Activated CD8-positive, alpha-beta T cell treated with anti-CD3 and anti-CD28 coated beads for 36 hours (primary cell): ENCODE measurements around the gene UBE4B. TPM values are rescaled to one million over a fixed set of nuclear protein-coding genes. Genes with fewer than 3 reads are reported as not detected.
"Not testable (repeated sequence)": the region's sequence is repeated elsewhere in the genome, so short reads cannot be mapped to it uniquely, and the experiment has no call there.

ENCODE experiments used
- ATAC-seq: fragments of 200-7000 bp; cut with Tn5 transposase; one replicate; pipeline ENCODE4 v1.10.0; 2021; ENCODE audit warnings: mild to moderate bottlenecking, moderate library complexity
- CTCF ChIA-PET: fragments of 350-600 bp; sonication (Branson Sonifier 250); formaldehyde crosslinking; loops from one replicate; lab custom pipeline; 2021; ENCODE audit warnings: antibody characterized with exemption; lab: Charles Lee
- POLR2A ChIA-PET: fragments of 350-600 bp; sonication (Branson Sonifier 250); formaldehyde crosslinking; loops from one replicate; lab custom pipeline; 2021; ENCODE audit warnings: antibody characterized with exemption; lab: Charles Lee
- DNase-seq: peaks from one replicate; pipeline ENCODE4 v3.0.0-alpha.2; 2020
- H3K27ac Mint-ChIP-seq: one replicate; pipeline ENCODE4 v1.8.0; 2021; ENCODE audit warnings: mild to moderate bottlenecking, mixed read lengths
- H3K27me3 Mint-ChIP-seq: one replicate; pipeline ENCODE4 v1.8.0; 2021; ENCODE audit warnings: mixed read lengths
- H3K36me3 Mint-ChIP-seq: one replicate; pipeline ENCODE4 v1.8.0; 2021; ENCODE audit warnings: low read depth, mixed read lengths
- H3K4me1 Mint-ChIP-seq: one replicate; pipeline ENCODE4 v1.8.0; 2021; ENCODE audit warnings: low read depth, mixed read lengths
- H3K4me3 Mint-ChIP-seq: one replicate; pipeline ENCODE4 v1.8.0; 2021; ENCODE audit warnings: mild to moderate bottlenecking, moderate library complexity, mixed read lengths
- H3K9me3 Mint-ChIP-seq: one replicate; pipeline ENCODE4 v1.8.0; 2021; ENCODE audit warnings: mixed read lengths
- CTCF ChIP-seq: fragments of 200-600 bp; IDR thresholded peaks from one replicate; pipeline ENCODE4 v1.8.0; 2022; ENCODE audit warnings: antibody characterized with exemption, mild to moderate bottlenecking
- intact Hi-C: fragments of 100-400 bp; cut with micrococcal nuclease; formaldehyde crosslinking; loops from one replicate; pipeline ENCODE4 v1.10.0; 2022
- total RNA-seq, 2 experiments: library from RNA; stranded (reverse); gene quantifications; one replicate each; pipeline ENCODE4 v1.2.3, GENCODE V29; 2021

The UBE4B gene
- total RNA-seq, 2 experiments from 2014 or later = 21.0 to 26.2 TPM

- Mint-ChIP-seq H3K9me3 (no peaks in the 10 kb centered on the region), H3K36me3 (peaks cover 1% of the 10 kb centered on the region), H3K27ac (no peak overlapping the region), H3K4me1 (peaks cover 40% of the 10 kb centered on the region), H3K27me3 (no peaks in the 10 kb centered on the region), H3K4me3 (peak overlapping the region; percentile 1)
- POLR2A ChIA-PET = no interaction called here
- no peak for TF ChIP-seq CTCF
- intact Hi-C loops = loop anchor here (10.0 kb wide), 1 partner anchor 119 kb away; no protein-coding TSS in a partner anchor
- DNase-seq = no peak
- no peak for ATAC-seq
- CTCF ChIA-PET = interaction anchor here (0.9 to 2.6 kb wide), 3 partner anchors 11 to 122 kb away, joined by 3 to 7 read pairs (median 3); no protein-coding TSS in a partner anchor
These were observed 183.5 kb downstream of the UBE4B start for GRCh38 chr1:10216090-10216749.

GRCh38 chr1:10217748-10218441 lies 185.1 kb downstream of the UBE4B start:
- POLR2A ChIA-PET = no interaction called here
- DNase-seq (no peak), ATAC-seq (peak; percentile 53)
- Mint-ChIP-seq H3K36me3 (peaks cover 1% of the 10 kb centered on the region), H3K27me3 (no peaks in the 10 kb centered on the region), H3K27ac (peak overlapping the region; percentile 33), H3K4me3 (no peak overlapping the region), H3K4me1 (peaks cover 29% of the 10 kb centered on the region), H3K9me3 (no peaks in the 10 kb centered on the region)
- no peak for TF ChIP-seq CTCF
- intact Hi-C loops = loop anchor here (10.0 kb wide), 1 partner anchor 117 kb away; no protein-coding TSS in a partner anchor
- CTCF ChIA-PET = interaction anchor here (1.0 to 4.0 kb wide), 2 partner anchors 8 to 217 kb away, joined by 3 to 34 read pairs; partner anchors contain the start of gene KIF1B

GRCh38 chr1:10220200-10220599 lies 187.4 kb downstream of the UBE4B start:
- ATAC-seq = no peak
- CTCF ChIA-PET = interaction anchor here (4.0 kb wide), 1 partner anchor 10 kb away, joined by 34 read pairs; the partner anchor contains the start of gene KIF1B
- no peak for TF ChIP-seq CTCF
- Mint-ChIP-seq H3K4me1 (peaks cover 21% of the 10 kb centered on the region), H3K9me3 (no peaks in the 10 kb centered on the region), H3K27me3 (no peaks in the 10 kb centered on the region), H3K4me3 (no peak overlapping the region), H3K36me3 (peaks cover 1% of the 10 kb centered on the region), H3K27ac (no peak overlapping the region)
- intact Hi-C loops = no loop called here
- POLR2A ChIA-PET = interaction anchor here (0.6 to 0.7 kb wide), 2 partner anchors 130 to 1547 kb away, joined by 3 read pairs; no protein-coding TSS in a partner anchor
- no peak for DNase-seq

GRCh38 chr1:10220657-10221056 lies 187.9 kb downstream of the UBE4B start:
- intact Hi-C loops, DNase-seq, H3K4me3 Mint-ChIP-seq, H3K9me3 Mint-ChIP-seq, ATAC-seq, H3K27ac Mint-ChIP-seq, H3K36me3 Mint-ChIP-seq, H3K27me3 Mint-ChIP-seq: not testable (repeated sequence)
- CTCF ChIA-PET = interaction anchor here (4.0 kb wide), 1 partner anchor 11 kb away, joined by 34 read pairs; the partner anchor contains the start of gene KIF1B
- peaks cover 20% of the 10 kb centered on the region for H3K4me1 Mint-ChIP-seq
- POLR2A ChIA-PET = interaction anchor here (0.6 kb wide), 1 partner anchor 1547 kb away, joined by 3 read pairs; no protein-coding TSS in a partner anchor

- H3K27me3 Mint-ChIP-seq = no peaks in the 10 kb centered on the region
- no peak overlapping the region for H3K4me3 Mint-ChIP-seq
- H3K36me3 Mint-ChIP-seq = no peaks in the 10 kb centered on the region
- H3K9me3 Mint-ChIP-seq = no peaks in the 10 kb centered on the region
- intact Hi-C loops = no loop called here
- H3K27ac Mint-ChIP-seq = no peak overlapping the region
- no peak for TF ChIP-seq CTCF
- ATAC-seq (no peak), DNase-seq (no peak)
- ChIA-PET CTCF (interaction anchor here (0.6 to 4.7 kb wide), 2 partner anchors 16 to 58 kb away, joined by 3 to 24 read pairs; partner anchors contain the start of gene KIF1B), POLR2A (no interaction called here)
- peaks cover 5% of the 10 kb centered on the region for H3K4me1 Mint-ChIP-seq
These were observed 192.8 kb downstream of the UBE4B start for GRCh38 chr1:10225573-10225972.
